Body of pancreas (tissue), 4 donors: Measurements from ENCODE around the gene APOBEC3B.

ENCODE experiments used
- POLR2A ChIP-seq, 3 donors: fragments of 450-650 bp; IDR thresholded peaks; one replicate each; pipeline ENCODE4 v1.6.1; 2016; ENCODE audit warnings: antibody characterized with exemption in 3 of 3, mild to moderate bottlenecking in 2 of 3
- TF ChIP-seq, protein P1 (sequence below), 7 experiments: fragments of 450-650 bp in 4 of 7; fragments of 200-600 bp in 3 of 7; sonication (generic) in 3 of 7; IDR thresholded peaks; one replicate each; pipeline ENCODE4 v1.5.1; 2016 to 2019; ENCODE audit warnings: antibody characterized with exemption in 7 of 7

GRCh38 chr22:38965614-38966379, 16.4 kb upstream of the APOBEC3B start:
- TF ChIP-seq, protein P1, sequence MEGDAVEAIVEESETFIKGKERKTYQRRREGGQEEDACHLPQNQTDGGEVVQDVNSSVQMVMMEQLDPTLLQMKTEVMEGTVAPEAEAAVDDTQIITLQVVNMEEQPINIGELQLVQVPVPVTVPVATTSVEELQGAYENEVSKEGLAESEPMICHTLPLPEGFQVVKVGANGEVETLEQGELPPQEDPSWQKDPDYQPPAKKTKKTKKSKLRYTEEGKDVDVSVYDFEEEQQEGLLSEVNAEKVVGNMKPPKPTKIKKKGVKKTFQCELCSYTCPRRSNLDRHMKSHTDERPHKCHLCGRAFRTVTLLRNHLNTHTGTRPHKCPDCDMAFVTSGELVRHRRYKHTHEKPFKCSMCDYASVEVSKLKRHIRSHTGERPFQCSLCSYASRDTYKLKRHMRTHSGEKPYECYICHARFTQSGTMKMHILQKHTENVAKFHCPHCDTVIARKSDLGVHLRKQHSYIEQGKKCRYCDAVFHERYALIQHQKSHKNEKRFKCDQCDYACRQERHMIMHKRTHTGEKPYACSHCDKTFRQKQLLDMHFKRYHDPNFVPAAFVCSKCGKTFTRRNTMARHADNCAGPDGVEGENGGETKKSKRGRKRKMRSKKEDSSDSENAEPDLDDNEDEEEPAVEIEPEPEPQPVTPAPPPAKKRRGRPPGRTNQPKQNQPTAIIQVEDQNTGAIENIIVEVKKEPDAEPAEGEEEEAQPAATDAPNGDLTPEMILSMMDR (IDR thresholded peaks at IDR 0.05): no peak
- TF ChIP-seq POLR2A (IDR thresholded peaks at IDR 0.05): no peak
